SK-N-SH treated with all-trans-retinoic acid at 6 μM for 48 hours (cell line): ENCODE results near the gene DCC.

ENCODE experiments used
- ATAC-seq: fragments of 200-7000 bp; cut with Tn5 transposase; 3 replicates; pipeline ENCODE4 v1.9.1; 2020; ENCODE audit warnings: mild to moderate bottlenecking, moderate library complexity
- ESRRG ChIP-seq: fragments of 250-450 bp; sonication (Bioruptor Pico); IDR thresholded peaks from 2 replicates; pipeline ENCODE4 v1.6.1; 2021; ENCODE audit warnings: mild to moderate bottlenecking
- GLIS3 ChIP-seq: fragments of 250-450 bp; sonication (Bioruptor Pico); IDR thresholded peaks from 2 replicates; pipeline ENCODE4 v1.5.0; 2020; ENCODE audit warnings: mild to moderate bottlenecking, moderate library complexity
- ISL1 ChIP-seq: fragments of 250-450 bp; sonication (Bioruptor Pico); IDR thresholded peaks from 2 replicates; pipeline ENCODE4 v2.1.2; 2022; ENCODE audit warnings: mild to moderate bottlenecking, moderate library complexity
- OSR1 ChIP-seq: fragments of 250-450 bp; sonication (Bioruptor Pico); IDR thresholded peaks from 2 replicates; pipeline ENCODE4 v1.8.0; 2022; ENCODE audit warnings: moderate library complexity, mild to moderate bottlenecking, inconsistent platforms
- PPARA ChIP-seq: fragments of 250-450 bp; sonication (Bioruptor Pico); IDR thresholded peaks from 2 replicates; pipeline ENCODE4 v1.5.0; 2020; ENCODE audit warnings: mild to moderate bottlenecking, borderline replicate concordance
- RARB ChIP-seq: fragments of 250-450 bp; sonication (Bioruptor Pico); IDR thresholded peaks from 2 replicates; pipeline ENCODE4 v1.8.0; 2021; ENCODE audit warnings: mild to moderate bottlenecking, moderate library complexity
- SNAI2 ChIP-seq: fragments of 250-450 bp; sonication (Bioruptor Pico); IDR thresholded peaks from 2 replicates; pipeline ENCODE4 v1.5.0; 2020; ENCODE audit warnings: mild to moderate bottlenecking, moderate library complexity
- TCF4 ChIP-seq: fragments of 250-450 bp; sonication (Bioruptor Pico); IDR thresholded peaks from 2 replicates; pipeline ENCODE4 v1.8.0; 2021; ENCODE audit warnings: mild to moderate bottlenecking, moderate library complexity, borderline replicate concordance
- TOX ChIP-seq: fragments of 250-450 bp; sonication (Bioruptor Pico); IDR thresholded peaks from 2 replicates; pipeline ENCODE4 v1.8.0; 2021; ENCODE audit warnings: mild to moderate bottlenecking, moderate library complexity, borderline replicate concordance
- ZC3H10 ChIP-seq: fragments of 250-450 bp; sonication (Bioruptor Pico); IDR thresholded peaks from 2 replicates; pipeline ENCODE4 v1.5.1; 2021; ENCODE audit warnings: mild to moderate bottlenecking, moderate library complexity
- ZFP3 ChIP-seq: fragments of 250-450 bp; sonication (Bioruptor Pico); IDR thresholded peaks from 2 replicates; pipeline ENCODE4 v1.5.0; 2020; ENCODE audit warnings: mild to moderate bottlenecking, moderate library complexity
- ZNF70 ChIP-seq: fragments of 450-650 bp; formaldehyde crosslinking; IDR thresholded peaks from 2 replicates; pipeline ENCODE4 v1.5.0; 2020; ENCODE audit warnings: mild to moderate bottlenecking, moderate library complexity
- ZNF8 ChIP-seq: fragments of 450-650 bp; formaldehyde crosslinking; IDR thresholded peaks from 2 replicates; pipeline ENCODE4 v1.5.0; 2020; ENCODE audit warnings: mild to moderate bottlenecking, moderate library complexity
- TF ChIP-seq, protein P1 (sequence below): fragments of 250-450 bp; sonication (Bioruptor Pico); IDR thresholded peaks from 2 replicates; pipeline ENCODE4 v1.8.0; 2021; ENCODE audit warnings: low read depth, mild to moderate bottlenecking, moderate library complexity, borderline replicate concordance
- TF ChIP-seq, protein P2 (sequence below): fragments of 250-450 bp; sonication (Bioruptor Pico); IDR thresholded peaks from 2 replicates; pipeline ENCODE4 v1.5.1; 2020; ENCODE audit warnings: low read depth, mild to moderate bottlenecking, moderate library complexity
- TF ChIP-seq, protein P3 (sequence below): fragments of 250-450 bp; sonication (Bioruptor Pico); IDR thresholded peaks from 2 replicates; pipeline ENCODE4 v1.8.0; 2020; ENCODE audit warnings: mild to moderate bottlenecking, moderate library complexity, borderline replicate concordance
- TF ChIP-seq, protein P4 (sequence below): fragments of 250-450 bp; sonication (Bioruptor Pico); IDR thresholded peaks from 2 replicates; pipeline ENCODE4 v1.5.1; 2021; ENCODE audit warnings: mild to moderate bottlenecking, moderate library complexity
- TF ChIP-seq, protein P5 (sequence below): fragments of 250-450 bp; sonication (Bioruptor Pico); IDR thresholded peaks from 2 replicates; pipeline ENCODE4 v1.5.0; 2020; ENCODE audit warnings: mild to moderate bottlenecking, moderate library complexity

DCC gene

DNA sequence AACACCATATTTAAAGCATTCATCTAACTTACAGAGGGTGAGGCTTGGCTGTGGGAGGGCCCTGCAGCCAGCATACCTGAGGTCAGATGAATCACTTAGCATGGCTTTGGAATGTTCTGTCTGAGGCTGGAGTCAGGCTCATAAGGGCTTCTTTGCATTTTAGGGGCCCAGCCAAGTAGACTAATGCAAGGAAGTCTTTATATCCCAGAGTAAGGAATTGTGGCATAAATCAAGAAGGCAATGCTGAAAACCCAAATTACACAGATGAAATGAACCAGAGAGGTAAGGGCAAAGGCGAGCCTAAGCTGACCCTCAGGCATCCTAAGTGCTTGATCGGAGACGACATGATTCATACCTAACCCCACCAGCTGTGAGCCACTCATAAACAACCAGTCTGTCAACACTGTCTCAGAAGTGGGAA lies 383.6 kb downstream of the DCC start (continued):
- TF ChIP-seq ESRRG (CRISPR knock-in tag): no peak
- no peak for TF ChIP-seq OSR1 (CRISPR knock-in tag)
- TF ChIP-seq, protein P1, sequence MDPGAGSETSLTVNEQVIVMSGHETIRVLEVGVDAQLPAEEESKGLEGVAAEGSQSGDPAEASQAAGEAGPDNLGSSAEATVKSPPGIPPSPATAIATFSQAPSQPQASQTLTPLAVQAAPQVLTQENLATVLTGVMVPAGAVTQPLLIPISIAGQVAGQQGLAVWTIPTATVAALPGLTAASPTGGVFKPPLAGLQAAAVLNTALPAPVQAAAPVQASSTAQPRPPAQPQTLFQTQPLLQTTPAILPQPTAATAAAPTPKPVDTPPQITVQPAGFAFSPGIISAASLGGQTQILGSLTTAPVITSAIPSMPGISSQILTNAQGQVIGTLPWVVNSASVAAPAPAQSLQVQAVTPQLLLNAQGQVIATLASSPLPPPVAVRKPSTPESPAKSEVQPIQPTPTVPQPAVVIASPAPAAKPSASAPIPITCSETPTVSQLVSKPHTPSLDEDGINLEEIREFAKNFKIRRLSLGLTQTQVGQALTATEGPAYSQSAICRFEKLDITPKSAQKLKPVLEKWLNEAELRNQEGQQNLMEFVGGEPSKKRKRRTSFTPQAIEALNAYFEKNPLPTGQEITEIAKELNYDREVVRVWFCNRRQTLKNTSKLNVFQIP (CRISPR knock-in tag): no peak
- TF ChIP-seq ZC3H10 (CRISPR knock-in tag): no peak
- TF ChIP-seq TOX (CRISPR knock-in tag): no peak
- no peak for TF ChIP-seq PPARA
- TF ChIP-seq ZFP3 (CRISPR knock-in tag): no peak
- no peak for TF ChIP-seq SNAI2
- TF ChIP-seq, protein P2, sequence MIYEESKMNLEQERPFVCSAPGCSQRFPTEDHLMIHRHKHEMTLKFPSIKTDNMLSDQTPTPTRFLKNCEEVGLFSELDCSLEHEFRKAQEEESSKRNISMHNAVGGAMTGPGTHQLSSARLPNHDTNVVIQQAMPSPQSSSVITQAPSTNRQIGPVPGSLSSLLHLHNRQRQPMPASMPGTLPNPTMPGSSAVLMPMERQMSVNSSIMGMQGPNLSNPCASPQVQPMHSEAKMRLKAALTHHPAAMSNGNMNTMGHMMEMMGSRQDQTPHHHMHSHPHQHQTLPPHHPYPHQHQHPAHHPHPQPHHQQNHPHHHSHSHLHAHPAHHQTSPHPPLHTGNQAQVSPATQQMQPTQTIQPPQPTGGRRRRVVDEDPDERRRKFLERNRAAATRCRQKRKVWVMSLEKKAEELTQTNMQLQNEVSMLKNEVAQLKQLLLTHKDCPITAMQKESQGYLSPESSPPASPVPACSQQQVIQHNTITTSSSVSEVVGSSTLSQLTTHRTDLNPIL: no peak

DNA sequence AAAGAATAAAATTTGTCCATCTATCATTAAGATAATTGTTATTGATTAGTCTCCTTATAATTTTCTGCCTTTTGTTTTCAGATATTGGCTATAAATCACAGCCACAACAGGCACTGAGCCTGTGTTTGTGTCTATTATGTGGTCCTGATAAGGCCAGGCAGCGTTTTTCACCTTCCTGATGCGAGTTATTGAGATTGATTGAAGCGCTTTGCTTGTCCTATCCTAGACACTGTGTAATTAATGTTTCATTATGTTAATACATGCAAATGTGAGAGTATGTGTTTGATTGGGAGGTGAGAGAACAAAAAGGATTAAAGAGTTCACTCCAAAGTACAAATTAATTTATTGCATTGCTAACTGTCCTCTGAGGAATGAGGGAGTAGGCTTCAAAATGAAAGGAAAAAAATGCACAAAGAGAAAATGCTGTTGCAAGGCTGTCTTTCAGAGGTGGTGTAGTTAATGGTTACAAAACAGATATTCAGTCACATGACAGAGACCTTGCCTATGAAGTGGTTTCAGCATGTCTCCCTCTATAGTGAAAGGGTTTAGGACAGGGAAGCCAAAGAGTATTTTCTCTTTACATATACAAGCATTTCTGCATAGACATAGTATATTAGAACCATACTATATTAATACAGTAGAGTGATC lies 391.1 kb downstream of the DCC start:
- no peak for ATAC-seq

More for the DNA sequence above, 391.1 kb downstream of the DCC start:
- no peak for TF ChIP-seq ZNF70 (CRISPR knock-in tag)
- TF ChIP-seq SNAI2: no peak
- TF ChIP-seq, protein P3, sequence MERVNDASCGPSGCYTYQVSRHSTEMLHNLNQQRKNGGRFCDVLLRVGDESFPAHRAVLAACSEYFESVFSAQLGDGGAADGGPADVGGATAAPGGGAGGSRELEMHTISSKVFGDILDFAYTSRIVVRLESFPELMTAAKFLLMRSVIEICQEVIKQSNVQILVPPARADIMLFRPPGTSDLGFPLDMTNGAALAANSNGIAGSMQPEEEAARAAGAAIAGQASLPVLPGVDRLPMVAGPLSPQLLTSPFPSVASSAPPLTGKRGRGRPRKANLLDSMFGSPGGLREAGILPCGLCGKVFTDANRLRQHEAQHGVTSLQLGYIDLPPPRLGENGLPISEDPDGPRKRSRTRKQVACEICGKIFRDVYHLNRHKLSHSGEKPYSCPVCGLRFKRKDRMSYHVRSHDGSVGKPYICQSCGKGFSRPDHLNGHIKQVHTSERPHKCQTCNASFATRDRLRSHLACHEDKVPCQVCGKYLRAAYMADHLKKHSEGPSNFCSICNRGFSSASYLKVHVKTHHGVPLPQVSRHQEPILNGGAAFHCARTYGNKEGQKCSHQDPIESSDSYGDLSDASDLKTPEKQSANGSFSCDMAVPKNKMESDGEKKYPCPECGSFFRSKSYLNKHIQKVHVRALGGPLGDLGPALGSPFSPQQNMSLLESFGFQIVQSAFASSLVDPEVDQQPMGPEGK (CRISPR knock-in tag): no peak
- TF ChIP-seq ZNF8 (CRISPR knock-in tag): no peak
- TF ChIP-seq, protein P4, sequence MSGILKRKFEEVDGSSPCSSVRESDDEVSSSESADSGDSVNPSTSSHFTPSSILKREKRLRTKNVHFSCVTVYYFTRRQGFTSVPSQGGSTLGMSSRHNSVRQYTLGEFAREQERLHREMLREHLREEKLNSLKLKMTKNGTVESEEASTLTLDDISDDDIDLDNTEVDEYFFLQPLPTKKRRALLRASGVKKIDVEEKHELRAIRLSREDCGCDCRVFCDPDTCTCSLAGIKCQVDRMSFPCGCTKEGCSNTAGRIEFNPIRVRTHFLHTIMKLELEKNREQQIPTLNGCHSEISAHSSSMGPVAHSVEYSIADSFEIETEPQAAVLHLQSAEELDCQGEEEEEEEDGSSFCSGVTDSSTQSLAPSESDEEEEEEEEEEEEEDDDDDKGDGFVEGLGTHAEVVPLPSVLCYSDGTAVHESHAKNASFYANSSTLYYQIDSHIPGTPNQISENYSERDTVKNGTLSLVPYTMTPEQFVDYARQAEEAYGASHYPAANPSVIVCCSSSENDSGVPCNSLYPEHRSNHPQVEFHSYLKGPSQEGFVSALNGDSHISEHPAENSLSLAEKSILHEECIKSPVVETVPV (CRISPR knock-in tag): no peak
- no peak for TF ChIP-seq PPARA
- TF ChIP-seq, protein P5, sequence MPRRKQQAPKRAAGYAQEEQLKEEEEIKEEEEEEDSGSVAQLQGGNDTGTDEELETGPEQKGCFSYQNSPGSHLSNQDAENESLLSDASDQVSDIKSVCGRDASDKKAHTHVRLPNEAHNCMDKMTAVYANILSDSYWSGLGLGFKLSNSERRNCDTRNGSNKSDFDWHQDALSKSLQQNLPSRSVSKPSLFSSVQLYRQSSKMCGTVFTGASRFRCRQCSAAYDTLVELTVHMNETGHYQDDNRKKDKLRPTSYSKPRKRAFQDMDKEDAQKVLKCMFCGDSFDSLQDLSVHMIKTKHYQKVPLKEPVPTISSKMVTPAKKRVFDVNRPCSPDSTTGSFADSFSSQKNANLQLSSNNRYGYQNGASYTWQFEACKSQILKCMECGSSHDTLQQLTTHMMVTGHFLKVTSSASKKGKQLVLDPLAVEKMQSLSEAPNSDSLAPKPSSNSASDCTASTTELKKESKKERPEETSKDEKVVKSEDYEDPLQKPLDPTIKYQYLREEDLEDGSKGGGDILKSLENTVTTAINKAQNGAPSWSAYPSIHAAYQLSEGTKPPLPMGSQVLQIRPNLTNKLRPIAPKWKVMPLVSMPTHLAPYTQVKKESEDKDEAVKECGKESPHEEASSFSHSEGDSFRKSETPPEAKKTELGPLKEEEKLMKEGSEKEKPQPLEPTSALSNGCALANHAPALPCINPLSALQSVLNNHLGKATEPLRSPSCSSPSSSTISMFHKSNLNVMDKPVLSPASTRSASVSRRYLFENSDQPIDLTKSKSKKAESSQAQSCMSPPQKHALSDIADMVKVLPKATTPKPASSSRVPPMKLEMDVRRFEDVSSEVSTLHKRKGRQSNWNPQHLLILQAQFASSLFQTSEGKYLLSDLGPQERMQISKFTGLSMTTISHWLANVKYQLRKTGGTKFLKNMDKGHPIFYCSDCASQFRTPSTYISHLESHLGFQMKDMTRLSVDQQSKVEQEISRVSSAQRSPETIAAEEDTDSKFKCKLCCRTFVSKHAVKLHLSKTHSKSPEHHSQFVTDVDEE (CRISPR knock-in tag): no peak
- TF ChIP-seq ZFP3 (CRISPR knock-in tag): no peak
- TF ChIP-seq ZC3H10 (CRISPR knock-in tag): no peak
- TF ChIP-seq RARB: no peak
- no peak for TF ChIP-seq OSR1 (CRISPR knock-in tag)
- TF ChIP-seq GLIS3: no peak
- no peak for TF ChIP-seq ISL1
- no peak for TF ChIP-seq TCF4 (CRISPR knock-in tag)
- TF ChIP-seq, protein P1 (CRISPR knock-in tag): no peak
- TF ChIP-seq, protein P2: no peak
- no peak for TF ChIP-seq ESRRG (CRISPR knock-in tag)
